MCF 10A (cell line): ENCODE measurements around the gene CCR5AS.
"Not testable (repeated sequence)": the region's sequence is repeated elsewhere in the genome, so short reads cannot be mapped to it uniquely, and the experiment has no call there.

Experiments
- BruUV-seq: library from RNA; stranded (reverse); fragments of 400-500 nt; replicated peaks from 2 replicates; lab custom pipeline; 2021; lab: Mats Ljungman, UMichigan
- CTCF ChIA-PET: fragments of 300-600 bp; sonication (Branson Sonifier 250); formaldehyde crosslinking; extraction: SDS; loops from one replicate; lab custom pipeline; 2021; ENCODE audit warnings: antibody characterized with exemption, inconsistent platforms; lab: Yijun Ruan, JAX
- POLR2A ChIA-PET: fragments of 300-600, 350-650 bp; sonication (Branson Sonifier 250); formaldehyde crosslinking; extraction: SDS; loops from one replicate; lab custom pipeline; 2020; ENCODE audit warnings: antibody characterized with exemption, inconsistent platforms; lab: Yijun Ruan, JAX
- DNase-seq: peaks from one replicate; pipeline ENCODE4 v3.0.0-alpha.2; 2018; ENCODE audit not compliant: unreplicated experiment
- H3K27ac Mint-ChIP-seq: one replicate; pipeline ENCODE4 v1.8.0; 2022; ENCODE audit warnings: mild to moderate bottlenecking, low read depth, mixed read lengths; ENCODE audit not compliant: unreplicated experiment
- H3K27me3 Mint-ChIP-seq: one replicate; pipeline ENCODE4 v1.8.0; 2022; ENCODE audit warnings: mixed read lengths; ENCODE audit not compliant: insufficient read depth, unreplicated experiment
- H3K36me3 Mint-ChIP-seq: one replicate; pipeline ENCODE4 v1.8.0; 2022; ENCODE audit warnings: mild to moderate bottlenecking, moderate library complexity, mixed read lengths; ENCODE audit not compliant: insufficient read depth, unreplicated experiment
- H3K4me1 Mint-ChIP-seq: one replicate; pipeline ENCODE4 v1.8.0; 2022; ENCODE audit warnings: mixed read lengths; ENCODE audit not compliant: insufficient read depth, unreplicated experiment
- H3K4me3 Mint-ChIP-seq: one replicate; pipeline ENCODE4 v1.8.0; 2022; ENCODE audit warnings: mild to moderate bottlenecking, moderate library complexity, mixed read lengths; ENCODE audit not compliant: unreplicated experiment
- H3K9me3 Mint-ChIP-seq: one replicate; pipeline ENCODE4 v1.8.0; 2022; ENCODE audit warnings: mixed read lengths; ENCODE audit not compliant: unreplicated experiment
- intact Hi-C: fragments of 100-400 bp; cut with micrococcal nuclease; formaldehyde crosslinking; loops from 2 replicates; pipeline ENCODE4 v1.14.1; 2022
- TF ChIP-seq, protein P1 (sequence below): fragments of 200-600 bp; IDR thresholded peaks from one replicate; pipeline ENCODE4 v1.8.0; 2022; ENCODE audit warnings: antibody characterized with exemption, mild to moderate bottlenecking; ENCODE audit not compliant: unreplicated experiment

Gene CCR5AS

DNA sequence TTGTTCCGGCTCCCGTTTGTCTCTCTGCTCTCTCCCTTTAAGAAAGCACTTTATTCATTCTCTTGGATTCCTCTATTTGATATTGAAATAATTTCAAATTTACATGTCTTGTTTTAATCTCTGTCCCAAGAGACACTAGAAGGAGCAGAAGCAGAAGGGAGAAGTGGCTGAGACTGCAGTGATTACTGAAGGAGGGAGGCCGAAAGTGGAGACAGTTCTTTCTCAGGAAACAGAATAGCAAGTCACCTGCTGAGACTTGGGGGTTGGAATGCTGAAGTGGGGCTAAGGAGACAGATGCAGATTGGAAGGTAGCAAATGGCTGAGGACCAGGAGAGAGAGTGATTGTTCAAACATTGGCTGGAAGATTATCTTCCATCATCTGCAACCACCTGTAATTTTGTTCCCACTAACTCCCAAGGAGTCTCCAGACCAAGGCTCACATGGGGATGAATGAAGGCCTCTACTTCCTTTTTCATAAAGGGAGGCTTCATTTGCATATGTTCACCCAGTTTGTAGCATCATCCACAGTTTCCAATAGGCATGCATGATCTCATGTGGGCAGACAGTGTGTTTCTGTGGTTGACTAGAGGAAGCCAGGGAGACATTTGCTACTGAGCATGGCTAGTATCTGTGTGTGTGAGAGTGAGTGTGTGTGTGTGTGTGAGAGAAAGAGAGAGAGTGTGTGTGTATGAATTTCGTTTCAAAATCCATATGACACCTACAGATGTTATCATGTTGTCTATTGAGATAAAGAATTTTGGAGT lies 33.8 kb upstream of the CCR5AS start:
- POLR2A ChIA-PET = no interaction called here
- H3K27ac Mint-ChIP-seq = no peak overlapping the region
- TF ChIP-seq, protein P1, sequence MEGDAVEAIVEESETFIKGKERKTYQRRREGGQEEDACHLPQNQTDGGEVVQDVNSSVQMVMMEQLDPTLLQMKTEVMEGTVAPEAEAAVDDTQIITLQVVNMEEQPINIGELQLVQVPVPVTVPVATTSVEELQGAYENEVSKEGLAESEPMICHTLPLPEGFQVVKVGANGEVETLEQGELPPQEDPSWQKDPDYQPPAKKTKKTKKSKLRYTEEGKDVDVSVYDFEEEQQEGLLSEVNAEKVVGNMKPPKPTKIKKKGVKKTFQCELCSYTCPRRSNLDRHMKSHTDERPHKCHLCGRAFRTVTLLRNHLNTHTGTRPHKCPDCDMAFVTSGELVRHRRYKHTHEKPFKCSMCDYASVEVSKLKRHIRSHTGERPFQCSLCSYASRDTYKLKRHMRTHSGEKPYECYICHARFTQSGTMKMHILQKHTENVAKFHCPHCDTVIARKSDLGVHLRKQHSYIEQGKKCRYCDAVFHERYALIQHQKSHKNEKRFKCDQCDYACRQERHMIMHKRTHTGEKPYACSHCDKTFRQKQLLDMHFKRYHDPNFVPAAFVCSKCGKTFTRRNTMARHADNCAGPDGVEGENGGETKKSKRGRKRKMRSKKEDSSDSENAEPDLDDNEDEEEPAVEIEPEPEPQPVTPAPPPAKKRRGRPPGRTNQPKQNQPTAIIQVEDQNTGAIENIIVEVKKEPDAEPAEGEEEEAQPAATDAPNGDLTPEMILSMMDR = no peak
- BruUV-seq = no TSS peak
- H3K36me3 Mint-ChIP-seq = no peaks in the 10 kb centered on the region
- DNase-seq = no peak
- H3K4me3 Mint-ChIP-seq = no peak overlapping the region
- intact Hi-C loops = loop anchor here (10.0 kb wide), 1 partner anchor 356 kb away; no protein-coding TSS in a partner anchor
- H3K27me3 Mint-ChIP-seq = no peaks in the 10 kb centered on the region
- H3K9me3 Mint-ChIP-seq = no peaks in the 10 kb centered on the region
- H3K4me1 Mint-ChIP-seq = no peaks in the 10 kb centered on the region
- CTCF ChIA-PET = no interaction called here

DNA sequence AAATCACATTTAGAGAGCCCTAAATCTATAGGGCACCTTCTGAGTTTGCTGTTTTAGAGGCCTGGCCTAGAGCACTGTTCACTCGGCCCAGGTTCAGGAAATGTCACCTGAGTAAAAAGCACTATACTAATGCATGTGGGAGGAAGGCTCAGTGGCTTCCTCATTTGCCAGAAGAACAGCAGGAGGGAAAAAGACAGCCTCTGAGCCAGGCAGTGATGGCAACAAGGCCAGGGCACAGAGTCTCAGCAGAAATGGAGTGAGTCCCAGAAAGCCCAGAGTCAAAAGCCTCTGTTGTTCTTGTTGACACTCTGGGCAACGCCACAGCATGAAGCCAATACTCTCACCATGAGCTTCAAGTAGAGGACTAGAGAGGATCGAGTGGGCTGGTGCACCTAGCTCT lies 32.0 kb upstream of the CCR5AS start:
- Mint-ChIP-seq H3K4me1 (no peaks in the 10 kb centered on the region), H3K36me3 (no peaks in the 10 kb centered on the region), H3K4me3 (no peak overlapping the region), H3K27ac (no peak overlapping the region), H3K9me3 (no peaks in the 10 kb centered on the region), H3K27me3 (no peaks in the 10 kb centered on the region)
- TF ChIP-seq, protein P1 = no peak
- POLR2A ChIA-PET = no interaction called here
- CTCF ChIA-PET = interaction anchor here (0.9 to 1.0 kb wide), 2 partner anchors 9 to 10 kb away, joined by 3 read pairs; no protein-coding TSS in a partner anchor
- DNase-seq = no peak
- intact Hi-C loops = no loop called here
- BruUV-seq = no TSS peak

DNA sequence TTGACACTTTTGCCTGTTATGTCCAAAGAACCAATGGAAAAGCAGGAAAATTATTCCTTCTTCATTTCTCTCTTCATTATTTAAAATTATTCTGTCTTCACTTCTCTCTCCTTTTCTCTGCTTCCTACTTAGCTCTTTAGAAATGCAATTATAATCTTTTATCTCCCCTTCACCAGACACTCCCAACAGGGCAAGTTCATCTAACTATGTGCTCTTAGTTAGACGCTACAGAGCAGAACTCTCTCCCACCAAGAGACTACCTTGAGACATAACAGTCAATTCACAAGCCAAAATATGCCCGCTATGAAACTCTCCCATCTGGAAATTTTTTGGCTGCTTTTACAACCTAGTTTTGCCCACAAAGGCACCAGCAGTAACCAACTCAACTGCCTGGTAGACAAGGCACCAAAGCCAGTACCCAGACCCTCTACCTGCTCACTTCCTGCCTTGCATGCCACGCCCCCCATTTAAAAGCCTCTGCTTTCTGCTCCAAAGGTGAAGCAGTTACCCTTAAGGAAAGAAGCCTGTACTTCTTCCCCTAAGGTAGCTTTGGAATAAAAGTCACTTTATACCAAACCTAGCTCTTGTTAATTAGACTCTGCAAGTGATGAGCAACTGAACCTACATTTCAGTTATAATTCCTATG lies 28.3 kb upstream of the CCR5AS start:
- peaks cover 9% of the 10 kb centered on the region for H3K9me3 Mint-ChIP-seq
- ChIA-PET CTCF (interaction anchor here (0.6 to 0.9 kb wide), 2 partner anchors 14 to 15 kb away, joined by 3 read pairs; no protein-coding TSS in a partner anchor), POLR2A (no interaction called here)
- TF ChIP-seq, protein P1 = no peak
- H3K27ac Mint-ChIP-seq = no peak overlapping the region
- no TSS peak for BruUV-seq
- H3K27me3 Mint-ChIP-seq = no peaks in the 10 kb centered on the region
- no peak overlapping the region for H3K4me3 Mint-ChIP-seq
- DNase-seq = no peak
- H3K36me3 Mint-ChIP-seq = no peaks in the 10 kb centered on the region
- peaks cover 3% of the 10 kb centered on the region for H3K4me1 Mint-ChIP-seq
- intact Hi-C loops = no loop called here

DNA sequence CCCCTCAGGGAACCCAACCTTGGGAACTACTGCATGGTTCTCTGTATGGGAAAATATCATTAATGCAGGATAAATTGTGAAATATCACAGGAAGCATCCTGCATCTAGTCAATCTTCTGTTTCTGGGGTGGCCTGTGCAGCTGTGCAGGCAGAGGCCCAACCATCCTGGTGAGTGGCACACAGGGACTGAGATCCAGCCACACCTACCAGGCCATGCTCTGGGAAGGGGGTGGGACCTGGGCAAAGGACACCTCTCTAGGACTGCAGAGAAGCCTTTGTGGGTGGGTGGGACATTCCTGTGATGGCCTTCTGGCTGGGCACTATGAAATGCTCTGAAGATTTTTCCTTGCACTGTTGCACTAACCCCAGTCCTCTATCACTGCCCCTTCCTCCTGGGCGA lies 27.0 kb upstream of the CCR5AS start:
- intact Hi-C loops = no loop called here
- DNase-seq = no peak
- Mint-ChIP-seq H3K36me3 (no peaks in the 10 kb centered on the region), H3K27me3 (no peaks in the 10 kb centered on the region), H3K27ac (no peak overlapping the region), H3K4me3 (no peak overlapping the region), H3K9me3 (peaks cover 9% of the 10 kb centered on the region), H3K4me1 (peaks cover 13% of the 10 kb centered on the region)
- TF ChIP-seq, protein P1 = no peak
- ChIA-PET CTCF (interaction anchor here (0.6 kb wide), 2 partner anchors 154 to 508 kb away, joined by 3 to 5 read pairs; no protein-coding TSS in a partner anchor), POLR2A (no interaction called here)
- BruUV-seq = no TSS peak

DNA sequence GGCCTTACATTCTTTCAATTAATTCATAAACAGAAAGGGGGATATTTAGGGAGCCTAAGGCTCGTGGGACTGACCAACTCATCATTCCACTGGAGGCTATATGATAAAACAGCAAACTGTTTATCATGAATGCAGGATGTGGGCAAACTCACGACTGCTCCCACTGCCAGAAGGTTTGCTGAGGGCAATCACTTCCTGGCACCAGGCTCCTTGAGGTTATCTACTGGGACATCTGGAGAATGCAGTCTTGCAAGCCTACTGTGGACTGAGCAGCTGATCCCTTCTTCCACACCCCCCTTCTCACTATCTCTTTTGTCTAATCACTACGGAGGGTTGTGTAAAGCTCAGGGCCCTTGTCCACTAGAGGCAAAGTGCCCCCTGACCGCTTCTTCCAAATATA lies 26.3 kb upstream of the CCR5AS start:
- POLR2A ChIA-PET, intact Hi-C loops, H3K27me3 Mint-ChIP-seq, DNase-seq, H3K9me3 Mint-ChIP-seq, BruUV-seq, H3K4me3 Mint-ChIP-seq, H3K36me3 Mint-ChIP-seq, H3K27ac Mint-ChIP-seq: not testable (repeated sequence)
- CTCF ChIA-PET = interaction anchor here (0.6 kb wide), 1 partner anchor 508 kb away, joined by 3 read pairs; no protein-coding TSS in a partner anchor
- H3K4me1 Mint-ChIP-seq = peaks cover 13% of the 10 kb centered on the region

DNA sequence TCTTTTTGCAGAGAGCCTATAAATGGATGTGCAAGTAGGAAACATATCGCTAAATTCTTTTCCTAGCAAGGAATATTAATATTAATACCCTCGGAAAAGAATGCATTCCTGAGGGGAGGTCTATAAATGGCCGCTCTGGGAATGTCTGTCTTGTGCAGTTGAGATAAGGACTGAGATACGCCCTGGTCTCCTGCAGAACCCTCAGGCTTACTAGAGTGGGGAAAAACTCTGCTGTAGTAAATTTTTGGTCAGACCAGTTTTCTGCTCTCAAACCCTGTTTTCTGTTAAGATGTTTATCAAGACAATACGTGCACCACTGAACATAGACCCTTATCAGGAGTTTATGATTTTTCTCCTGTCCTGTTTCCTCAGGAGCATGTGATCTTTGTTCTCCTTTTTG lies 25.0 kb upstream of the CCR5AS start:
- H3K36me3 Mint-ChIP-seq, intact Hi-C loops, DNase-seq, H3K9me3 Mint-ChIP-seq, POLR2A ChIA-PET, H3K27ac Mint-ChIP-seq, H3K27me3 Mint-ChIP-seq, H3K4me3 Mint-ChIP-seq, BruUV-seq: not testable (repeated sequence)
- H3K4me1 Mint-ChIP-seq = peaks cover 13% of the 10 kb centered on the region
- CTCF ChIA-PET = interaction anchor here (0.6 to 1.1 kb wide), 2 partner anchors 18 to 249 kb away, joined by 3 read pairs; no protein-coding TSS in a partner anchor
